Measurements from ENCODE around the gene EPHB1. TPM values are rescaled to one million over a fixed set of nuclear protein-coding genes. Genes with fewer than 3 reads are reported as not detected.

EPHB1 gene
- total RNA-seq, 1 experiment from 2014 or later = 7.0 TPM

GRCh38 chr3:135214400-135214799 is 419.3 kb downstream of the EPHB1 start (continued):
- TF ChIP-seq MXD4 (CRISPR knock-in tag; IDR thresholded peaks at IDR 0.05; ENCODE audit: borderline replicate concordance) (no peak), CDX4 (CRISPR knock-in tag; IDR thresholded peaks at IDR 0.05; ENCODE audit: borderline replicate concordance) (no peak), SP1 (CRISPR knock-in tag; conservative IDR thresholded peaks at IDR 0.05) (no peak), ZNF532 (CRISPR knock-in tag; IDR thresholded peaks at IDR 0.05; ENCODE audit: borderline replicate concordance) (no peak)

GRCh38 chr3:135215516-135215915 is 420.5 kb downstream of the EPHB1 start:
- TF ChIP-seq TCF7 (CRISPR knock-in tag; IDR thresholded peaks at IDR 0.05; ENCODE audit: low read depth) = no peak
- TF ChIP-seq SOX15 (CRISPR knock-in tag; IDR thresholded peaks at IDR 0.05) = no peak
- no peak for TF ChIP-seq ATF6 (CRISPR knock-in tag; IDR thresholded peaks at IDR 0.05)
- no peak for TF ChIP-seq MXD4 (CRISPR knock-in tag; IDR thresholded peaks at IDR 0.05; ENCODE audit: borderline replicate concordance)
- no peak for TF ChIP-seq MYBL2 (CRISPR knock-in tag; IDR thresholded peaks at IDR 0.05)
- TF ChIP-seq ZNF138 (CRISPR knock-in tag; conservative IDR thresholded peaks at IDR 0.05) = no peak
- no peak for TF ChIP-seq GABPB1 (CRISPR knock-in tag; IDR thresholded peaks at IDR 0.05)
- TF ChIP-seq ZNF263 (CRISPR knock-in tag; IDR thresholded peaks at IDR 0.05; ENCODE audit: low read depth) = no peak
- no peak for TF ChIP-seq ZNF232 (CRISPR knock-in tag; IDR thresholded peaks at IDR 0.05)
- no peak for TF ChIP-seq ZMAT4 (CRISPR knock-in tag; IDR thresholded peaks at IDR 0.05)
- no peak for TF ChIP-seq ELF4 (CRISPR knock-in tag; IDR thresholded peaks at IDR 0.05; ENCODE audit: low read depth)
- TF ChIP-seq ZBTB43 (CRISPR knock-in tag; IDR thresholded peaks at IDR 0.05) = no peak
- TF ChIP-seq SP1 (CRISPR knock-in tag; conservative IDR thresholded peaks at IDR 0.05) = no peak
- no peak for TF ChIP-seq NFATC4 (CRISPR knock-in tag; IDR thresholded peaks at IDR 0.05)
- TF ChIP-seq CTCF (IDR thresholded peaks at IDR 0.05) = no peak
- ATAC-seq (no peak), DNase-seq (ENCODE audit: low spot score) (no peak)
- no peaks in the 10 kb centered on the region for H3K9me3 Mint-ChIP-seq
- no peaks in the 10 kb centered on the region for H3K27me3 Mint-ChIP-seq (ENCODE audit: low read depth)
- no peak overlapping the region for H3K4me3 Mint-ChIP-seq
- H3K4me1 Mint-ChIP-seq = peaks cover 63% of the 10 kb centered on the region
- H3K27ac Mint-ChIP-seq = no peak overlapping the region
- POLR2A ChIA-PET = no interaction called here
- CTCF ChIA-PET = interaction anchor here (0.9 to 1.0 kb wide), 2 partner anchors 13 to 31 kb away, joined by 3 read pairs; no protein-coding TSS in a partner anchor
- no peaks in the 10 kb centered on the region for H3K36me3 Mint-ChIP-seq
